ENCODE measurements around the gene MMAB.

MMAB gene

GRCh38 chr12:109581856-109582255 lies 8.6 kb upstream of the MMAB start:
- DNase-seq: no peak

GRCh38 chr12:109581334-109581691 lies 8.0 kb upstream of the MMAB start:
- DNase-seq: no peak

GRCh38 chr12:109580684-109581333 lies 7.5 kb upstream of the MMAB start:
- no peak for DNase-seq

- no peak for DNase-seq
Observed at GRCh38 chr12:109580272-109580671, 7.0 kb upstream of the MMAB start.

GRCh38 chr12:109579639-109580038 lies 6.3 kb upstream of the MMAB start:
- no peak for DNase-seq

GRCh38 chr12:109578330-109578927 lies 5.1 kb upstream of the MMAB start:
- no peak for DNase-seq

- DNase-seq: no peak
Observed at GRCh38 chr12:109577311-109577710, 4.0 kb upstream of the MMAB start.

GRCh38 chr12:109575683-109576082 lies 2.4 kb upstream of the MMAB start:
- no peak for DNase-seq

GRCh38 chr12:109573914-109574244 lies 575 bp upstream of the MMAB start:
- no peak for DNase-seq

GRCh38 chr12:109572506-109572845 lies 828 bp downstream of the MMAB start:
- DNase-seq: peak; percentile 11

GRCh38 chr12:109571773-109572505 lies 1.4 kb downstream of the MMAB start:
- no peak for DNase-seq

GRCh38 chr12:109568486-109568885 lies 4.8 kb downstream of the MMAB start:
- DNase-seq: no peak

GRCh38 chr12:109567967-109568366 lies 5.3 kb downstream of the MMAB start:
- DNase-seq: no peak

- DNase-seq: no peak
Observed at GRCh38 chr12:109567296-109567695, 6.0 kb downstream of the MMAB start.

- DNase-seq: no peak
Observed at GRCh38 chr12:109566424-109566823, 6.9 kb downstream of the MMAB start.

GRCh38 chr12:109563291-109564284 lies 9.7 kb downstream of the MMAB start:
- DNase-seq: no peak

GRCh38 chr12:109562871-109563270 lies 10.4 kb downstream of the MMAB start:
- DNase-seq: no peak

GRCh38 chr12:109561711-109562030 lies 11.6 kb downstream of the MMAB start:
- DNase-seq: no peak

GRCh38 chr12:109560867-109561710 lies 12.2 kb downstream of the MMAB start:
- no peak for DNase-seq

GRCh38 chr12:109559601-109560000 lies 13.7 kb downstream of the MMAB start:
- no peak for DNase-seq

- DNase-seq: no peak
Observed at GRCh38 chr12:109559200-109559505, 14.2 kb downstream of the MMAB start.

- DNase-seq: no peak
Observed at GRCh38 chr12:109558374-109559199, 14.7 kb downstream of the MMAB start.
